ENCODE measurements around the gene RHBDL2.
"Not testable (repeated sequence)": the region's sequence is repeated elsewhere in the genome, so short reads cannot be mapped to it uniquely, and the experiment has no call there.

The RHBDL2 gene

GRCh38 chr1:38941527-38942019 is at the start of gene RHBDL2:
Gene RHBDL2, minus strand, starts transcription at chr1:38941830. Its CDS starts 22,618 bp downstream, at chr1:38919212.
- DNase-seq: no peak

GRCh38 chr1:38990738-38991637 is 49.4 kb upstream of the RHBDL2 start, which contains the start of gene AKIRIN1:
Gene AKIRIN1, plus strand, starts transcription at chr1:38991276. Its CDS starts 105 bp downstream, at chr1:38991381.
- DNase-seq: peak; percentile 98

GRCh38 chr1:38990386-38990737 is 48.7 kb upstream of the RHBDL2 start:
- peak; percentile 78 for DNase-seq

- no peak for DNase-seq
Observed at GRCh38 chr1:38989979-38990378, 48.3 kb upstream of the RHBDL2 start.

- DNase-seq: peak; percentile 14
Observed at GRCh38 chr1:38979380-38979779, 37.8 kb upstream of the RHBDL2 start.

GRCh38 chr1:38978245-38978542 is 36.6 kb upstream of the RHBDL2 start:
- peak; percentile 24 for DNase-seq

GRCh38 chr1:38977399-38978244 is 36.0 kb upstream of the RHBDL2 start:
- not testable (repeated sequence) for DNase-seq

- no peak for DNase-seq
Observed at GRCh38 chr1:38973659-38974437, 32.2 kb upstream of the RHBDL2 start.

- DNase-seq: not testable (repeated sequence)
Observed at GRCh38 chr1:38973145-38973544, 31.5 kb upstream of the RHBDL2 start.

- peak; percentile 43 for DNase-seq
Observed at GRCh38 chr1:38964140-38964548, 22.5 kb upstream of the RHBDL2 start.

GRCh38 chr1:38962560-38962959 is 20.9 kb upstream of the RHBDL2 start:
- no peak for DNase-seq

GRCh38 chr1:38962113-38962512 is 20.5 kb upstream of the RHBDL2 start:
- no peak for DNase-seq

GRCh38 chr1:38958967-38959366 is 17.3 kb upstream of the RHBDL2 start:
- DNase-seq: no peak

- DNase-seq: no peak
Observed at GRCh38 chr1:38953433-38953860, 11.8 kb upstream of the RHBDL2 start.

- no peak for DNase-seq
Observed at GRCh38 chr1:38950553-38950952, 8.9 kb upstream of the RHBDL2 start.

GRCh38 chr1:38944547-38944946 is 2.9 kb upstream of the RHBDL2 start:
- no peak for DNase-seq

- no peak for DNase-seq
Observed at GRCh38 chr1:38942664-38943428, 1.2 kb upstream of the RHBDL2 start.

- DNase-seq: no peak
Observed at GRCh38 chr1:38941093-38941492, 537 bp downstream of the RHBDL2 start.

GRCh38 chr1:38940339-38941047 is 1.1 kb downstream of the RHBDL2 start:
- DNase-seq: no peak

- DNase-seq: no peak
Observed at GRCh38 chr1:38938722-38939260, 2.8 kb downstream of the RHBDL2 start.

GRCh38 chr1:38932571-38932970 is 9.1 kb downstream of the RHBDL2 start:
- no peak for DNase-seq

Measured in OCI-M1 (cell line).